Endothelial cell (in vitro differentiated cells): ENCODE data around the gene CPA5. TPM values are rescaled to one million over a fixed set of nuclear protein-coding genes. Genes with fewer than 3 reads are reported as not detected.
A peak's percentile ranks its signal among the peaks of the same experiment; 100 is the strongest.

Experiments used
- DNase-seq: peaks from one replicate; pipeline ENCODE4 v3.0.0; 2021; ENCODE audit warnings: low spot score
- H3K27ac Mint-ChIP-seq: one replicate; pipeline ENCODE4 v1.8.0; 2021; ENCODE audit warnings: mixed read lengths, inconsistent platforms; ENCODE audit not compliant: unreplicated experiment
- H3K27me3 Mint-ChIP-seq: one replicate; pipeline ENCODE4 v1.8.0; 2021; ENCODE audit warnings: mild to moderate bottlenecking, moderate library complexity, mixed read lengths, inconsistent platforms; ENCODE audit not compliant: unreplicated experiment
- H3K36me3 Mint-ChIP-seq: one replicate; pipeline ENCODE4 v1.8.0; 2021; ENCODE audit warnings: mild to moderate bottlenecking, low read depth, mixed read lengths, inconsistent platforms; ENCODE audit not compliant: unreplicated experiment
- H3K4me1 Mint-ChIP-seq: one replicate; pipeline ENCODE4 v1.8.0; 2021; ENCODE audit warnings: mild to moderate bottlenecking, mixed read lengths, inconsistent platforms; ENCODE audit not compliant: unreplicated experiment
- H3K4me3 Mint-ChIP-seq: one replicate; pipeline ENCODE4 v1.8.0; 2021; ENCODE audit warnings: mild to moderate bottlenecking, mixed read lengths, inconsistent platforms; ENCODE audit not compliant: unreplicated experiment
- H3K9me3 Mint-ChIP-seq: one replicate; pipeline ENCODE4 v1.8.0; 2021; ENCODE audit warnings: mixed read lengths, inconsistent platforms; ENCODE audit not compliant: unreplicated experiment
- total RNA-seq: library from RNA; stranded (reverse); fragmentation: NEBNext Ultra II Directional; extraction: Animal tissue kit (Norgen Biotek cat#: 25700); gene quantifications from one replicate; pipeline ENCODE4 v1.2.1, GENCODE V29; 2021; ENCODE audit not compliant: unreplicated experiment
- TF ChIP-seq, protein P1 (sequence below): fragments of 200-600 bp; sonication (generic); IDR thresholded peaks from one replicate; pipeline ENCODE4 v1.5.0; 2021; ENCODE audit warnings: antibody characterized with exemption; ENCODE audit not compliant: unreplicated experiment

The CPA5 gene
- total RNA-seq, 1 donor from 2014 or later = not detected

- Mint-ChIP-seq H3K4me3 (no peak overlapping the region), H3K27ac (no peak overlapping the region), H3K4me1 (peaks cover 33% of the 10 kb centered on the region), H3K36me3 (peaks cover 3% of the 10 kb centered on the region), H3K9me3 (no peaks in the 10 kb centered on the region), H3K27me3 (peaks cover 4% of the 10 kb centered on the region)
- no peak for DNase-seq
- TF ChIP-seq, protein P1, sequence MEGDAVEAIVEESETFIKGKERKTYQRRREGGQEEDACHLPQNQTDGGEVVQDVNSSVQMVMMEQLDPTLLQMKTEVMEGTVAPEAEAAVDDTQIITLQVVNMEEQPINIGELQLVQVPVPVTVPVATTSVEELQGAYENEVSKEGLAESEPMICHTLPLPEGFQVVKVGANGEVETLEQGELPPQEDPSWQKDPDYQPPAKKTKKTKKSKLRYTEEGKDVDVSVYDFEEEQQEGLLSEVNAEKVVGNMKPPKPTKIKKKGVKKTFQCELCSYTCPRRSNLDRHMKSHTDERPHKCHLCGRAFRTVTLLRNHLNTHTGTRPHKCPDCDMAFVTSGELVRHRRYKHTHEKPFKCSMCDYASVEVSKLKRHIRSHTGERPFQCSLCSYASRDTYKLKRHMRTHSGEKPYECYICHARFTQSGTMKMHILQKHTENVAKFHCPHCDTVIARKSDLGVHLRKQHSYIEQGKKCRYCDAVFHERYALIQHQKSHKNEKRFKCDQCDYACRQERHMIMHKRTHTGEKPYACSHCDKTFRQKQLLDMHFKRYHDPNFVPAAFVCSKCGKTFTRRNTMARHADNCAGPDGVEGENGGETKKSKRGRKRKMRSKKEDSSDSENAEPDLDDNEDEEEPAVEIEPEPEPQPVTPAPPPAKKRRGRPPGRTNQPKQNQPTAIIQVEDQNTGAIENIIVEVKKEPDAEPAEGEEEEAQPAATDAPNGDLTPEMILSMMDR = no peak
These were observed 45.9 kb downstream of the CPA5 start for GRCh38 chr7:130390486-130390885.

GRCh38 chr7:130393101-130393561 lies 48.5 kb downstream of the CPA5 start:
- H3K4me3 Mint-ChIP-seq = no peak overlapping the region
- peaks cover 2% of the 10 kb centered on the region for H3K27me3 Mint-ChIP-seq
- DNase-seq = no peak
- peaks cover 47% of the 10 kb centered on the region for H3K4me1 Mint-ChIP-seq
- peaks cover 3% of the 10 kb centered on the region for H3K36me3 Mint-ChIP-seq
- TF ChIP-seq, protein P1 = no peak
- H3K9me3 Mint-ChIP-seq = no peaks in the 10 kb centered on the region
- H3K27ac Mint-ChIP-seq = peak overlapping the region; percentile 92

GRCh38 chr7:130393841-130394411 lies 49.3 kb downstream of the CPA5 start:
- Mint-ChIP-seq H3K36me3 (no peaks in the 10 kb centered on the region), H3K27ac (peak overlapping the region; percentile 92), H3K4me3 (no peak overlapping the region), H3K27me3 (peaks cover 2% of the 10 kb centered on the region), H3K4me1 (peaks cover 55% of the 10 kb centered on the region), H3K9me3 (no peaks in the 10 kb centered on the region)
- TF ChIP-seq, protein P1 = no peak
- DNase-seq = peak; percentile 42

DNA sequence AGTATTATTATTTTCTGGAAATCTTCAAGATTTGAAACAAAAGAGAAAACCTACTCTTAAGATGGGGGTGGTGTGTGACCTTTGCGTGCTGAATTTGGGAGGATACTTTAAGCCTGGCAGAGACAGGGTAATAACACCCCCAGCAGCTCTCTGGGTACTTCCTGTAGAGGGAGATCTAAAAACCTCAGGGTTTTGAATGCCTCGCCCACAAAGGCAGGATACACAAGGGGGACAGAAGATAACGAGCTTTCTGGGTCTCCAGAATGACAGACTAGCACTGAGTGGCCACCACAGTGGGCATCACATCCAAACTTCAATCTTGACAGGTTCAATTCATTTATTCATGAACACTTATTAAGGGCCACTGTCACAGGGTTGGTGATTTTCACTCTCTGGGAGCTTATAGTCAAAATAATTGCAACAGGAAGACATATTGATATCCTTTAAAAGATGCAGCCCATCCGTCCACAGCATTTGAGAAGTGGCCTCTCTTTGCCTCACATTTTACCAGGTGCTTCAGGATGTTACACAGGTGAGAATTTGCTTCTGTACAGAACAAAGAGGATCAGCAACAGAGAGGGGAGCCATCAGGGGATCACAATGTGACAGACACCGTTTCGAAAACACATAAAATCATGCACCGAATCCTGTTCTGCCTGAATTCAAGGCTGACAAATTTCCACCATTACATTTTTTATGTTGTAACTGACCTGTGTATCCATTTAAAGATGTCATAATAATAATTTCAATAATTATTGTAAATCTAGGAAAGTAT lies 50.0 kb downstream of the CPA5 start:
- Mint-ChIP-seq H3K9me3 (no peaks in the 10 kb centered on the region), H3K27ac (peak overlapping the region; percentile 92), H3K36me3 (no peaks in the 10 kb centered on the region), H3K4me3 (no peak overlapping the region), H3K27me3 (peaks cover 4% of the 10 kb centered on the region), H3K4me1 (peaks cover 58% of the 10 kb centered on the region)
- no peak for DNase-seq
- TF ChIP-seq, protein P1 = no peak

DNA sequence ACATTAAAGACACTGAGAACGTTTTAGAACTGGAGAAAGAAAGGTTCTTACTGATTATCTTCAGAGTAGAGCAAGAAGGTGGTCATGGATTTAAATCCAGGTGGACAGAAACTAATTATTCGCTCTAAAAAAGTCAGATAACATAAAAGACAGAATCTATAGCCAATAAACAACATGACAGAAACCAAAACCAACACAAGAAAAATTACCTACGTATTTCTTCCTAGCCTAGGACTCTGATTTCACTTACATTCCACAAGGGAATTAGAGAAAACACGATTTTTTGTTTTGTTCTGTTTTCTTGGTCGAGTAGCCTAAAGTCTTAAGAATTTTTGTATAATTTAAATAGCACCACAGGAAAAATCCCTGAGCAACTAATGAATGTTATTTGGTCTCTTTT lies 50.8 kb downstream of the CPA5 start:
- TF ChIP-seq, protein P1 = no peak
- Mint-ChIP-seq H3K36me3 (no peaks in the 10 kb centered on the region), H3K9me3 (no peaks in the 10 kb centered on the region), H3K4me3 (no peak overlapping the region), H3K27ac (peak overlapping the region; percentile 65), H3K4me1 (peaks cover 58% of the 10 kb centered on the region), H3K27me3 (peaks cover 4% of the 10 kb centered on the region)
- DNase-seq = no peak
